ENCODE results near the gene TBCCD1. TPM values are rescaled to one million over a fixed set of nuclear protein-coding genes. Genes with fewer than 3 reads are reported as not detected.
"Not testable (repeated sequence)": the region's sequence is repeated elsewhere in the genome, so short reads cannot be mapped to it uniquely, and the experiment has no call there.

The TBCCD1 gene
- total and polyA plus RNA-seq, 2 donors (not counting 3 experiments of a cell fraction or from before 2014, with no cell fraction given): 16.5 to 16.6 TPM

- Histone ChIP-seq H3K9me3 (replicated peaks; ENCODE audit: control insufficient read depth, insufficient read depth, low read length) (no peaks in the 10 kb centered on the region), H3K27me3 (ENCODE audit: control insufficient read depth in 2 of 2, insufficient read depth in 2 of 2, low read length in 2 of 2) (no peaks in the 10 kb centered on the region), H3K79me2 (ENCODE audit: control insufficient read depth, insufficient read depth, low read length) (no peaks in the 10 kb centered on the region), H3K4me1 (ENCODE audit: control insufficient read depth, extremely low read depth, insufficient read depth, low read length) (no peaks in the 10 kb centered on the region), H3K27ac (ENCODE audit: insufficient read depth, low read depth, low read length) (no peak overlapping the region), H3K36me3 (ENCODE audit: control insufficient read depth in 2 of 2, extremely low read depth in 1 of 2, insufficient read depth in 2 of 2, low read length in 2 of 2) (no peaks in the 10 kb centered on the region), H2AFZ (ENCODE audit: low read depth, low read length) (no peak overlapping the region), H4K20me1 (replicated peaks; ENCODE audit: control insufficient read depth, extremely low read depth, insufficient read depth, low read length) (no peaks in the 10 kb centered on the region), H3K4me3 (replicated peaks in 1 of 3; ENCODE audit: insufficient read depth in 1 of 3, low read depth in 1 of 3, low read length in 3 of 3) (no peak overlapping the region), H3K9me1 (replicated peaks; ENCODE audit: control insufficient read depth, extremely low read depth, insufficient read depth, low read length) (no peaks in the 10 kb centered on the region), H3K4me2 (ENCODE audit: insufficient read depth, low read length) (no peak overlapping the region), H3K9ac (replicated peaks; ENCODE audit: extremely low read depth, insufficient read depth, low read length) (no peak overlapping the region)
- intact Hi-C loops (cut with micrococcal nuclease): no loop called here
- POLR2A ChIA-PET: no interaction called here
- DNase-seq (ENCODE audit: low read depth, low spot score) (no peak), FAIRE-seq (no peak)
- TF ChIP-seq CTCF (IDR thresholded peaks at IDR 0.05; ENCODE audit: extremely low read depth in 1 of 2, insufficient read depth in 1 of 2, low read depth in 1 of 2, low read length in 2 of 2): no peak
- CTCF ChIA-PET: interaction anchor here (1.6 kb wide), 2 partner anchors 9 to 549 kb away, joined by 4 to 10 read pairs; no protein-coding TSS in a partner anchor
- no TSS peak for BruUV-seq (replicated peaks)
- dilution Hi-C loops (cut with MboI; ENCODE audit: extremely low pct_ligation_motif_present, low sequenced_read_pairs): no loop called here
Measured at GRCh38 chr3:186532598-186533072, 34.5 kb downstream of the TBCCD1 start.

GRCh38 chr3:186531694-186532093, 35.4 kb downstream of the TBCCD1 start:
- CTCF ChIA-PET: interaction anchor here (1.6 kb wide), 2 partner anchors 10 to 548 kb away, joined by 4 to 10 read pairs; no protein-coding TSS in a partner anchor
- POLR2A ChIA-PET; H4K20me1 ChIP-seq (replicated peaks; ENCODE audit: control insufficient read depth, extremely low read depth, insufficient read depth, low read length); H3K4me1 ChIP-seq (ENCODE audit: control insufficient read depth, extremely low read depth, insufficient read depth, low read length); H3K27me3 ChIP-seq (ENCODE audit: control insufficient read depth in 2 of 2, insufficient read depth in 2 of 2, low read length in 2 of 2); H3K4me3 ChIP-seq (replicated peaks in 1 of 3; ENCODE audit: insufficient read depth in 1 of 3, low read depth in 1 of 3, low read length in 3 of 3); H3K9me3 ChIP-seq (replicated peaks; ENCODE audit: control insufficient read depth, insufficient read depth, low read length); intact Hi-C loops (cut with micrococcal nuclease); FAIRE-seq; H3K36me3 ChIP-seq (ENCODE audit: control insufficient read depth in 2 of 2, extremely low read depth in 1 of 2, insufficient read depth in 2 of 2, low read length in 2 of 2); BruUV-seq (replicated peaks); dilution Hi-C loops (cut with MboI; ENCODE audit: extremely low pct_ligation_motif_present, low sequenced_read_pairs); DNase-seq (ENCODE audit: low read depth, low spot score); H2AFZ ChIP-seq (ENCODE audit: low read depth, low read length); H3K4me2 ChIP-seq (ENCODE audit: insufficient read depth, low read length); H3K9ac ChIP-seq (replicated peaks; ENCODE audit: extremely low read depth, insufficient read depth, low read length); H3K9me1 ChIP-seq (replicated peaks; ENCODE audit: control insufficient read depth, extremely low read depth, insufficient read depth, low read length); H3K27ac ChIP-seq (ENCODE audit: insufficient read depth, low read depth, low read length); H3K79me2 ChIP-seq (ENCODE audit: control insufficient read depth, insufficient read depth, low read length): not testable (repeated sequence)
